ENCODE measurements around the gene BEX4. TPM values are rescaled to one million over a fixed set of nuclear protein-coding genes. Genes with fewer than 3 reads are reported as not detected.
"Not testable (repeated sequence)": the region's sequence is repeated elsewhere in the genome, so short reads cannot be mapped to it uniquely, and the experiment has no call there.

BEX4 gene
- total and polyA plus RNA-seq, 10 of the 15 experiments (the other 5 are each of a cell fraction or from before 2014, with no cell fraction given), result 0.76 to 3.3 (median 2.2) TPM

GRCh38 chrX:103171353-103171752 is 43.6 kb upstream of the BEX4 start:
- in situ Hi-C loops (cut with MboI), result loop anchor here (10.0 kb wide), 1 partner anchor 227 kb away; no protein-coding TSS in a partner anchor
- POLR2A ChIA-PET, result no interaction called here

GRCh38 chrX:103175256-103175655 is 39.7 kb upstream of the BEX4 start:
- H2AFZ ChIP-seq (ENCODE audit: control insufficient read depth, low read depth, low read length); intact Hi-C loops (cut with micrococcal nuclease; ENCODE audit: unreplicated experiment); ATAC-seq; H3K4me2 ChIP-seq (ENCODE audit: control insufficient read depth, insufficient read depth); FAIRE-seq; H3K27ac ChIP-seq (ENCODE audit: control insufficient read depth, insufficient read depth); POLR2A ChIA-PET; DNase-seq (ENCODE audit: low read depth, low spot score); SMC1A ChIA-PET (ENCODE audit: uncharacterized antibody, unreplicated experiment); H3K79me2 ChIP-seq (ENCODE audit: control insufficient read depth, insufficient read depth, low read length); H3K4me3 ChIP-seq; H3K9ac ChIP-seq (ENCODE audit: control insufficient read depth, insufficient read depth, low read length); H4K20me1 ChIP-seq (ENCODE audit: control insufficient read depth, insufficient read depth); H3K9me3 ChIP-seq (replicated peaks; ENCODE audit: control insufficient read depth, insufficient read depth, low read length); H3K4me1 ChIP-seq (ENCODE audit: control insufficient read depth, insufficient read depth, low read length); BruUV-seq (replicated peaks); RAD21 ChIA-PET (ENCODE audit: unreplicated experiment); H3K36me3 ChIP-seq (ENCODE audit: control insufficient read depth in 2 of 2, insufficient read depth in 2 of 2, low read length in 1 of 2); H3K27me3 ChIP-seq (replicated peaks in 1 of 2; ENCODE audit: control insufficient read depth in 2 of 2, insufficient read depth in 2 of 2, low read length in 1 of 2): not testable (repeated sequence)
- WGBS (ENCODE audit: insufficient coverage, insufficient replicate concordance, low lambda C conversion rate, missing lambda C conversion rate), result 100% methylated on average over 2 of the region's 2 CpGs
- in situ Hi-C loops (cut with MboI), result loop anchor here (10.0 to 25.0 kb wide), 2 partner anchors 230 to 1038 kb away; partner anchors contain the start of genes TCEAL2 and TCEAL6
- CTCF ChIA-PET, result interaction anchor here (0.7 to 4.1 kb wide), 3 partner anchors 224 to 290 kb away, joined by 3 to 27 read pairs (median 16); no protein-coding TSS in a partner anchor

More at GRCh38 chrX:103171353-103171752, 43.6 kb upstream of the BEX4 start:
- Histone ChIP-seq H3K27ac (ENCODE audit: control insufficient read depth, insufficient read depth) (no peak overlapping the region), H3K79me2 (ENCODE audit: control insufficient read depth, insufficient read depth, low read length) (no peaks in the 10 kb centered on the region), H3K9me3 (replicated peaks; ENCODE audit: control insufficient read depth, insufficient read depth, low read length) (no peaks in the 10 kb centered on the region), H3K9ac (ENCODE audit: control insufficient read depth, insufficient read depth, low read length) (no peak overlapping the region), H3K27me3 (replicated peaks in 1 of 2; ENCODE audit: control insufficient read depth in 2 of 2, insufficient read depth in 2 of 2, low read length in 1 of 2) (no peaks in the 10 kb centered on the region), H2AFZ (ENCODE audit: control insufficient read depth, low read depth, low read length) (no peak overlapping the region), H3K36me3 (ENCODE audit: control insufficient read depth in 2 of 2, insufficient read depth in 2 of 2, low read length in 1 of 2) (no peaks in the 10 kb centered on the region), H3K4me2 (ENCODE audit: control insufficient read depth, insufficient read depth) (no peak overlapping the region), H4K20me1 (ENCODE audit: control insufficient read depth, insufficient read depth) (no peaks in the 10 kb centered on the region), H3K4me3 (no peak overlapping the region), H3K4me1 (ENCODE audit: control insufficient read depth, insufficient read depth, low read length) (no peaks in the 10 kb centered on the region)
- ATAC-seq (no peak), DNase-seq (ENCODE audit: low read depth, low spot score) (no peak), FAIRE-seq (no peak)
- WGBS (ENCODE audit: insufficient coverage, insufficient replicate concordance, low lambda C conversion rate, missing lambda C conversion rate), result 2% methylated on average over 2 of the region's 2 CpGs
- ChIA-PET CTCF (interaction anchor here (1.8 kb wide), 1 partner anchor 220 kb away, joined by 9 read pairs; no protein-coding TSS in a partner anchor), SMC1A (ENCODE audit: uncharacterized antibody, unreplicated experiment) (no interaction called here), RAD21 (ENCODE audit: unreplicated experiment) (no interaction called here)
- no TSS peak for BruUV-seq (replicated peaks)
- intact Hi-C loops (cut with micrococcal nuclease; ENCODE audit: unreplicated experiment), result no loop called here
- TF ChIP-seq NFIC (IDR thresholded peaks at IDR 0.05; ENCODE audit: low read depth, low read length) (no peak), SUZ12 (IDR thresholded peaks at IDR 0.05; ENCODE audit: unreplicated experiment) (no peak), NKRF (conservative IDR thresholded peaks at IDR 0.05) (no peak), SMARCA5 (IDR thresholded peaks at IDR 0.05) (no peak), KLF5 (IDR thresholded peaks at IDR 0.05; ENCODE audit: partially characterized antibody) (no peak), RAD21 (IDR thresholded peaks at IDR 0.05; ENCODE audit: insufficient read depth, low read depth, low read length) (no peak), NBN (IDR thresholded peaks at IDR 0.05) (no peak), SIX5 (IDR thresholded peaks at IDR 0.05; ENCODE audit: low read depth, low read length, severe bottlenecking) (no peak), TCF7 (IDR thresholded peaks at IDR 0.05; ENCODE audit: borderline replicate concordance) (no peak)

Measured in GM12878 (cell line).